PC-3 (cell line): ENCODE measurements around the gene REEP2.

Source experiments
- CTCF ChIP-seq: fragments of 300-600 bp; sonication (generic); conservative IDR thresholded peaks from 2 replicates; pipeline ENCODE4 v1.5.1; 2017; ENCODE audit warnings: antibody characterized with exemption, low read depth, mild to moderate bottlenecking, low read length
- EZH2phosphoT487 ChIP-seq: fragments of 300-600 bp; sonication (generic); IDR thresholded peaks from 2 replicates; pipeline ENCODE4 v1.6.1; 2018; ENCODE audit warnings: mild to moderate bottlenecking, antibody characterized with exemption, low read length, borderline replicate concordance

- no peak for TF ChIP-seq CTCF
- no peak for TF ChIP-seq EZH2phosphoT487
Measured at GRCh38 chr5:138455232-138455930, 16.5 kb downstream of the REEP2 start.
